Liver (tissue), 9 donors: ENCODE measurements around the gene FKBP9. TPM values are rescaled to one million over a fixed set of nuclear protein-coding genes. Genes with fewer than 3 reads are reported as not detected.
"Not testable (repeated sequence)": the region's sequence is repeated elsewhere in the genome, so short reads cannot be mapped to it uniquely, and the experiment has no call there.

ENCODE experiments used
- DNase-seq: peaks from one replicate; pipeline ENCODE4 v3.0.0-alpha.2; 2017; ENCODE audit warnings: low spot score
- H3K27ac ChIP-seq, 2 donors: one replicate each; pipeline ENCODE4 v1.7.0; 2013; ENCODE audit warnings: inconsistent platforms in 2 of 2, low read length in 2 of 2, control low read depth in 1 of 2, low read depth in 1 of 2, mild to moderate bottlenecking in 1 of 2
- H3K27me3 ChIP-seq, 4 donors: one replicate each; pipeline versions ENCODE4 v1.6.1 to v1.7.0; 2013; ENCODE audit warnings: low read length in 3 of 4, inconsistent platforms in 1 of 4, mild to moderate bottlenecking in 1 of 4, moderate library complexity in 1 of 4; ENCODE audit not compliant: control insufficient read depth in 4 of 4, insufficient read depth in 4 of 4
- H3K36me3 ChIP-seq, 4 donors: one replicate each; pipeline versions ENCODE4 v1.6.1 to v1.7.0; 2013; ENCODE audit warnings: low read length in 3 of 4, mild to moderate bottlenecking in 3 of 4, low read depth in 1 of 4, moderate library complexity in 1 of 4; ENCODE audit not compliant: control insufficient read depth in 4 of 4, insufficient read depth in 3 of 4
- H3K4me1 ChIP-seq, 4 donors: one replicate each; pipeline versions ENCODE4 v1.6.1 to v1.7.0; 2013; ENCODE audit warnings: low read length in 3 of 4, mild to moderate bottlenecking in 3 of 4, moderate library complexity in 1 of 4; ENCODE audit not compliant: control insufficient read depth in 4 of 4, insufficient read depth in 4 of 4
- H3K4me3 ChIP-seq, 3 donors: one replicate each; pipeline versions ENCODE4 v1.6.1 to v1.7.0; 2013; ENCODE audit warnings: low read length in 3 of 3, control low read depth in 1 of 3, low read depth in 1 of 3, mild to moderate bottlenecking in 1 of 3
- H3K9ac ChIP-seq, 2 donors: one replicate each; pipeline ENCODE4 v1.7.0; 2013; ENCODE audit warnings: low read length in 2 of 2, mild to moderate bottlenecking in 2 of 2, moderate library complexity in 2 of 2, control low read depth in 1 of 2, low read depth in 1 of 2
- H3K9me3 ChIP-seq, 4 donors: one replicate each; pipeline versions ENCODE4 v1.6.1 to v1.7.0; 2013; ENCODE audit warnings: low read length in 3 of 4; ENCODE audit not compliant: control insufficient read depth in 4 of 4
- ATF3 ChIP-seq: IDR thresholded peaks from 2 replicates; pipeline ENCODE4 v1.6.1; 2016; ENCODE audit warnings: antibody characterized with exemption
- CTCF ChIP-seq: fragments of 150-350 bp; IDR thresholded peaks from 2 replicates; pipeline ENCODE4 v1.5.1; 2017; ENCODE audit warnings: improper control_type of control experiment, low read depth, low read length; ENCODE audit not compliant: missing input control
- FOXA2 ChIP-seq: IDR thresholded peaks from 2 replicates; pipeline ENCODE4 v1.6.1; 2016; ENCODE audit warnings: antibody characterized with exemption
- GABPA ChIP-seq, 2 donors: IDR thresholded peaks in 1 of 2; conservative IDR thresholded peaks in 1 of 2; 2 replicates each; pipeline ENCODE4 v1.6.1; 2016; ENCODE audit warnings: antibody characterized with exemption in 2 of 2, mild to moderate bottlenecking in 1 of 2, moderate library complexity in 1 of 2
- HNF4A ChIP-seq, 2 donors: conservative IDR thresholded peaks; 2 replicates each; pipeline ENCODE4 v1.6.1; 2016; ENCODE audit warnings: antibody characterized with exemption in 2 of 2, mild to moderate bottlenecking in 2 of 2
- HNF4G ChIP-seq: IDR thresholded peaks from 2 replicates; pipeline ENCODE4 v1.6.1; 2016; ENCODE audit warnings: antibody characterized with exemption
- JUND ChIP-seq, 2 donors: IDR thresholded peaks; 2 replicates each; pipeline ENCODE4 v1.6.1; 2016; ENCODE audit warnings: antibody characterized with exemption in 2 of 2
- REST ChIP-seq: IDR thresholded peaks from 2 replicates; pipeline ENCODE4 v1.6.1; 2016; ENCODE audit warnings: antibody characterized with exemption, mild to moderate bottlenecking
- RXRA ChIP-seq, 2 donors: IDR thresholded peaks; 2 replicates each; pipeline ENCODE4 v1.6.1; 2017 to 2018; ENCODE audit warnings: antibody characterized with exemption in 2 of 2, mild to moderate bottlenecking in 1 of 2
- SP1 ChIP-seq: IDR thresholded peaks from 2 replicates; pipeline ENCODE4 v1.6.1; 2018; ENCODE audit warnings: antibody characterized with exemption, mild to moderate bottlenecking
- ZBTB33 ChIP-seq: IDR thresholded peaks from 2 replicates; pipeline ENCODE4 v1.6.1; 2016; ENCODE audit warnings: antibody characterized with exemption
- WGBS: extraction: QIAGEN DNeasy Blood & Tissue Kit; methylation state at CpG from one replicate; pipeline ENCODE4 v1.1.7; 2013; 5-methylcytosine and 5-hydroxymethylcytosine counted together
- polyA plus RNA-seq, 2 donors: library from polyadenylated mRNA; stranded (reverse) in 1 of 2; unstranded in 1 of 2; fragments of 200-250 nt in 1 of 2; fragments of >200 nt in 1 of 2; fragmentation: Nextera tagmentation in 1 of 2; extraction: Ambion mirVana in 1 of 2; gene quantifications; one replicate each; pipeline versions ENCODE4 v1.2.1 to v1.2.3, GENCODE V29; 2013 to 2015
- total RNA-seq, 2 donors: library from RNA; depleted of rRNA; stranded (reverse); fragments of >200 nt; gene quantifications; one replicate each; pipeline ENCODE4 v1.2.3, GENCODE V29; 2014
- donor health status: healthy.
- donor health status: healthy.
- donor health status: healthy.
- donor health status: healthy.
- donor health status: healthy.

Gene FKBP9
- total and polyA plus RNA-seq, 4 donors = 13.7 to 44.8 (median 20.2) TPM

GRCh38 chr7:33004104-33004616 is 46.9 kb downstream of the FKBP9 start:
- DNase-seq, H3K9ac ChIP-seq, H3K4me1 ChIP-seq, H3K27ac ChIP-seq, H3K36me3 ChIP-seq, H3K27me3 ChIP-seq, H3K4me3 ChIP-seq, H3K9me3 ChIP-seq: not testable (repeated sequence)
- WGBS = 96% methylated on average over 10 of the region's 10 CpGs

GRCh38 chr7:33005193-33005592 is 48.0 kb downstream of the FKBP9 start:
- not testable (repeated sequence) for H3K4me1 ChIP-seq, H3K9me3 ChIP-seq, H3K27me3 ChIP-seq, DNase-seq, H3K36me3 ChIP-seq, H3K4me3 ChIP-seq, H3K9ac ChIP-seq, H3K27ac ChIP-seq
- TF ChIP-seq REST = peak; percentile 18
- peak; percentile 58 to 78 for TF ChIP-seq HNF4A (conservative IDR thresholded peaks at IDR 0.05)
- TF ChIP-seq SP1 = peak; percentile 20
- TF ChIP-seq RXRA (IDR thresholded peaks at IDR 0.05) = peak; percentile 68 to 80
- peak in 1 of 2 donors; percentile 19 for TF ChIP-seq JUND (IDR thresholded peaks at IDR 0.05)
- WGBS = 53% methylated on average over 8 of the region's 8 CpGs

- not testable (repeated sequence) for H3K4me1 ChIP-seq, H3K36me3 ChIP-seq, H3K9ac ChIP-seq, H3K27me3 ChIP-seq, H3K4me3 ChIP-seq, H3K27ac ChIP-seq, H3K9me3 ChIP-seq, DNase-seq
- 96% methylated on average over 4 of the region's 4 CpGs for WGBS
Observed at GRCh38 chr7:33005690-33006089, 48.5 kb downstream of the FKBP9 start.

- no peaks in the 10 kb centered on the region for H3K9me3 ChIP-seq
- H3K4me1 ChIP-seq = no peaks in the 10 kb centered on the region
- no peak overlapping the region for H3K27ac ChIP-seq
- no peak overlapping the region for H3K9ac ChIP-seq
- DNase-seq = no peak
- H3K36me3 ChIP-seq = peaks cover 0 to 9% (median 4%) of the 10 kb centered on the region in 4 donors
- H3K27me3 ChIP-seq = no peaks in the 10 kb centered on the region
- no peak overlapping the region for H3K4me3 ChIP-seq
- 98% methylated on average over 2 of the region's 2 CpGs for WGBS
- no peak for TF ChIP-seq CTCF
- no peak for TF ChIP-seq ATF3
- no peak for TF ChIP-seq RXRA (IDR thresholded peaks at IDR 0.05)
- TF ChIP-seq GABPA (IDR thresholded peaks at IDR 0.05 in 1 of 2, conservative IDR thresholded peaks at IDR 0.05 in 1 of 2) = no peak
- no peak for TF ChIP-seq SP1
- no peak for TF ChIP-seq ZBTB33
- TF ChIP-seq HNF4G = no peak
- TF ChIP-seq FOXA2 = no peak
- TF ChIP-seq REST = no peak
- no peak for TF ChIP-seq HNF4A (conservative IDR thresholded peaks at IDR 0.05)
Observed at GRCh38 chr7:33009734-33010133, 52.5 kb downstream of the FKBP9 start.
